Effector memory CD4-positive, alpha-beta T cell (primary cell): ENCODE data around the gene FRRS1.

ENCODE experiments used
- DNase-seq, 3 donors: peaks; one replicate each; pipeline ENCODE4 v3.0.0-alpha.2; 2020
- H3K27ac ChIP-seq: 2 replicates; pipeline ENCODE4 v1.7.0; 2013; ENCODE audit warnings: mild to moderate bottlenecking, low read length, moderate library complexity; ENCODE audit not compliant: insufficient read depth, poor library complexity, severe bottlenecking
- H3K27me3 ChIP-seq: replicated peaks from 2 replicates; pipeline ENCODE4 v1.7.0; 2013; ENCODE audit warnings: mild to moderate bottlenecking, low read length; ENCODE audit not compliant: insufficient read depth, control insufficient read depth, poor library complexity, severe bottlenecking
- H3K36me3 ChIP-seq: 2 replicates; pipeline ENCODE4 v1.7.0; 2013; ENCODE audit warnings: mild to moderate bottlenecking, low read length, moderate library complexity; ENCODE audit not compliant: control insufficient read depth, insufficient read depth
- H3K4me1 ChIP-seq: 2 replicates; pipeline ENCODE4 v1.7.0; 2013; ENCODE audit warnings: low read length, mild to moderate bottlenecking; ENCODE audit not compliant: control insufficient read depth, insufficient read depth, poor library complexity, severe bottlenecking
- H3K4me3 ChIP-seq: 2 replicates; pipeline ENCODE4 v1.7.0; 2013; ENCODE audit warnings: low read length, low read depth, mild to moderate bottlenecking; ENCODE audit not compliant: insufficient read depth, poor library complexity, severe bottlenecking
- H3K9me3 ChIP-seq: 2 replicates; pipeline ENCODE4 v1.7.0; 2013; ENCODE audit warnings: mild to moderate bottlenecking, low read length, moderate library complexity; ENCODE audit not compliant: control insufficient read depth

Gene FRRS1

DNA sequence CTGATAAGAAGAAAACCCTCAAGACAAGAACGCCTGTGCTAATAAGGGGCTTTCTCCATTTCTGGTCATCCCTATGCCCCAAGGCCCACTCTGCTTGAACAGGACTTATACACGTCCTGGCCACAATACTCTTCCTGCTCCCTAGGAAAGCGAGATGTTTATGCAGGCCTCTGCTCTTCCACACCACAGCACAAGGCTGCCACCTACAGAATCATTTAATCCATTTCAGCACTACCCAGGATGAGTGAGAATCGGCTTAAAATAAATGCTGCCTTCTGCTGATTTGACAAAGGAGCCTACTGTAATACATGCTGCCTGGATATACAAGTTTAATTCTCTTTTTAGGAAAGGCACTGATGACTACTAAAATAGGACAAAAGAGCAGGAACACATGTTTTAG lies 29.4 kb downstream of the FRRS1 start:
- Histone ChIP-seq H3K4me1 (no peaks in the 10 kb centered on the region), H3K27ac (no peak overlapping the region), H3K9me3 (no peaks in the 10 kb centered on the region), H3K27me3 (no peaks in the 10 kb centered on the region), H3K4me3 (no peak overlapping the region), H3K36me3 (no peaks in the 10 kb centered on the region)
- no peak for DNase-seq

DNA sequence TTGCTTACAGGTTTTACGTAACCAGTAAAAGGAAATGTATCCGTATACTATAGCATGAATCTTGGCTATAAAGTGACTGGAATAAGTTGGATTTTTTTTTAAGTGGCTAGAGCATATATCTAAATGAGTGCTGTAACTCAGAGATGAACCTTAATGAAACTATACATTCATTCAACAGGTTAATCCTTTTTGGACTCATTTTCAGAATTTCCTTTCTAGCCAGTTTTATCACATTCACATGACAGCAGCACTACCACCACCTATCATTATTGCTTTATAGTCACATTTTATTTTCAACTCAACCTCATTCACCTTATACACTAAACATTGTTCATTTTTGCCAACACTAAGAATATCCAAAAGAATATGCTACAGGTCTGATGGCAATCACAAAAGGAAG lies 30.6 kb downstream of the FRRS1 start:
- DNase-seq = no peak
- H3K4me1 ChIP-seq = no peaks in the 10 kb centered on the region
- H3K9me3 ChIP-seq = no peaks in the 10 kb centered on the region
- no peaks in the 10 kb centered on the region for H3K36me3 ChIP-seq
- H3K27ac ChIP-seq = no peak overlapping the region
- no peaks in the 10 kb centered on the region for H3K27me3 ChIP-seq
- no peak overlapping the region for H3K4me3 ChIP-seq

DNA sequence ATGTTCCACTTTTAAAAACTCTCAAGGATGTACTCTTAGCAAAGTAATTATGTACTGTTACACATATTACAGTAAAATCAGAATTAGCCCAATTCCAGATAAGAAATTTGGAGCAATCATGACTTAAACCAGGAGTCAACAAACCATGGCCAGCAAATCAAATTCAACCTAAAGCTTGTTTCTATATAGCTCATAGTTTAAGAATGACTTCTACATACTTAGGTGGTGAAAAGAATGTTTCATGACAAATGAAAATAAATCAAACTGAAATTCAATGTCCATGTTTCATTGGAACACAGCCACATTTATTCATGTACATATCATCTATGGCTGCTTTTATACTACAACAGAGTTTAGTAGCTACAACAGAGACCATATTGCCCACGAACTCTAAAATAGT lies 35.1 kb downstream of the FRRS1 start:
- Histone ChIP-seq H3K27me3 (no peaks in the 10 kb centered on the region), H3K27ac (no peak overlapping the region), H3K4me3 (no peak overlapping the region), H3K9me3 (no peaks in the 10 kb centered on the region), H3K4me1 (no peaks in the 10 kb centered on the region), H3K36me3 (no peaks in the 10 kb centered on the region)
- DNase-seq = no peak

DNA sequence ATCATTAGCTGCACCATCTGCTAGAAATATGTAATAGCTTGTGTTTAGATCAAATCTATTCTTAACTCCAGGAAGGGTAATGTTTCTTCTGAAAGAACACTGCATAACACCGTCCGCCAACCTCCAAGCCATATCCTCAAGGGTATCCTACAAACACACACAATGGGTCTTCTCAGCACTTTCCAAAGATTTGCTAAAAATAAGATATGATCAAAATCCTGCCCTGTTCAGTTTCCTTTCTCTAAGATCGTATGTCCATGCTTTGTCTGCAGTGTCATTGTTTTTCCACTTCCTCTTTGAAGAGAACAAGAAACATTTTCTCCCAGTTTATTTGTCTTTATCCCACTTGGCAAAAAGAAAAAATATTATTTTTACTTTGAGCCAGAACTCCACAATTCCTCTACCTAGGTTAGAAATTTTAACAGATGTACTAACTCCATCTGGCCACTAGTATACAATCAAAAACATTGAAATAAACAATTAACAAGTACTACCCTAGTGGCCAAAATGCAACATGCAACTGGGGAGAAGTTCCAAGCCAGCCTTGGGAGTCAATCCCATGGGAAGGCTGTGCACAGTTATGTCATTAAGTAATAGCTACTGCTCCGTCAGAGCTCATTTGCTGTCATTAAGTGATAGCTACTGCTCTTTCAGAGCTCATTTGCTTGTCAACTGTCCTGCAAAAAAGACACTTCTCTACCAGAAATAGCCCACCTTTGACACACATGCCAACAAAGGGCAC lies 37.8 kb downstream of the FRRS1 start:
- no peaks in the 10 kb centered on the region for H3K36me3 ChIP-seq
- no peaks in the 10 kb centered on the region for H3K27me3 ChIP-seq
- no peak overlapping the region for H3K4me3 ChIP-seq
- no peaks in the 10 kb centered on the region for H3K9me3 ChIP-seq
- H3K27ac ChIP-seq = no peak overlapping the region
- DNase-seq = no peak
- H3K4me1 ChIP-seq = no peaks in the 10 kb centered on the region

DNA sequence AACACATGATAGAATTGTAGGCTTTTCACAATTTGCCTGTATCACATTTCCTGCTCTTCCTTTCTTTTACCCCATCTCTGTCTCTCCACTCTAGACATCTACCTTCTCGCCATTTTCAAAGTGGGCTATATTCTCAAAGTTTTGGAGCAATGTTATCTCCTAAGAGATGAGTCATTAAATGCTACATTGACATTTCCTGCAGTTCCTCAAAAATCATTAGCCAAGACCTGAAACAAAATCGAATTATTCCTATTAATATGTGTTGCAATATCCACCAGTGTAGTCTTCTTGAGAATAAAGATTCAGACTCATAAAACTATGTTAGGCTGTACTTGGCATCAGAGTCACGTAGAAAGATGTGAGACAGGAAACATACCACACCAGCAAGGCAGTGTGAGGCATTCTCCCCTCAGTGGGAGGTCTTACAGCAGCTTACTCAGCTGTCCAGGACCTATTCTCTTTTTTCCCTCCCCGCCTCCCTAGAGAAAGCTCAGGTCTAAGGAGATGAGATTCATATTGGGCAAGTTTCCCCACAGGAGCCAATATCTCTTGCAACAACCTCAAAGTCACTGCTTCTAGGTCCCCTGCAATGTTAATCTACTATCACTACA lies 38.8 kb downstream of the FRRS1 start:
- H3K27me3 ChIP-seq = no peaks in the 10 kb centered on the region
- H3K27ac ChIP-seq = no peak overlapping the region
- no peak overlapping the region for H3K4me3 ChIP-seq
- H3K4me1 ChIP-seq = no peaks in the 10 kb centered on the region
- H3K9me3 ChIP-seq = no peaks in the 10 kb centered on the region
- no peak for DNase-seq
- H3K36me3 ChIP-seq = no peaks in the 10 kb centered on the region

DNA sequence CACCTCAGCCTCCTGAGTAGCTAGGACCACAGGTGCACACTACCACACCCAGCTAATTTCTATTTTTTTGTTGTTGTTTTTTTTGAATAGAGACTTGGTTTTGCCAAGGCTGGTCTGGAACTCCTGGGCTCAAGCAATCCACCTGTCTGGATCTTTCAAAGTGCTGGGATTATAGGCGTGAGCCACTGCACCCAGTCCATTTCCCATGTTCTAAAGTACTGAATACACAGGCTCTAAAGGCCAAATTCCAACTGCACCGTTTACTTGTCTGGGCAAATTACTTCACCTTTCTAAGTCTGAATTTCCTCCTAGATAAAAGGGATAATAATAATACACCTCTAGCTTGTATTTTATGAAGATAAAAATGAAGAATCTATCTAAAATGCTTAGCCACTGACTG lies 39.6 kb downstream of the FRRS1 start:
- H3K4me3 ChIP-seq = no peak overlapping the region
- no peaks in the 10 kb centered on the region for H3K36me3 ChIP-seq
- DNase-seq = no peak
- H3K9me3 ChIP-seq = no peaks in the 10 kb centered on the region
- no peaks in the 10 kb centered on the region for H3K27me3 ChIP-seq
- no peaks in the 10 kb centered on the region for H3K4me1 ChIP-seq
- no peak overlapping the region for H3K27ac ChIP-seq

DNA sequence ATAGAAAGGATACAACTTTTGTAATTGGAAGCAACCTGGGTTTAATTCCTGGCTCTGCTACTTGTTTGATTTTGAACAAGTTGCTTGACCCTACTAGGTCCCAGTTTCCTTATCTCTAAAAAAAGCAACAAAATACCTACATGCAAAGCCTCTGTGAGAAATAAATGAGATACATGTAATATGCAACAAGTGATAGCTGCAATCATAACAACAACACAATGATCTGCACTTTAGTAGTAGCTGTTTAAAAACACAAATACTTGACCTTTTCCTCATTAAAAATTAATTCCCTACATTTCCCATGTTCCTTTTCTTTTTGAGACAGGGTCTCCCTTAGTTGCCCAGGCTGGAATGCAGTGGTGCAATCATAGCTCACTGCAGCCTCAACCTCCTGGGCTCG lies 40.0 kb downstream of the FRRS1 start:
- no peaks in the 10 kb centered on the region for H3K36me3 ChIP-seq
- DNase-seq = no peak
- no peak overlapping the region for H3K27ac ChIP-seq
- no peaks in the 10 kb centered on the region for H3K4me1 ChIP-seq
- no peaks in the 10 kb centered on the region for H3K27me3 ChIP-seq
- H3K4me3 ChIP-seq = no peak overlapping the region
- no peaks in the 10 kb centered on the region for H3K9me3 ChIP-seq

DNA sequence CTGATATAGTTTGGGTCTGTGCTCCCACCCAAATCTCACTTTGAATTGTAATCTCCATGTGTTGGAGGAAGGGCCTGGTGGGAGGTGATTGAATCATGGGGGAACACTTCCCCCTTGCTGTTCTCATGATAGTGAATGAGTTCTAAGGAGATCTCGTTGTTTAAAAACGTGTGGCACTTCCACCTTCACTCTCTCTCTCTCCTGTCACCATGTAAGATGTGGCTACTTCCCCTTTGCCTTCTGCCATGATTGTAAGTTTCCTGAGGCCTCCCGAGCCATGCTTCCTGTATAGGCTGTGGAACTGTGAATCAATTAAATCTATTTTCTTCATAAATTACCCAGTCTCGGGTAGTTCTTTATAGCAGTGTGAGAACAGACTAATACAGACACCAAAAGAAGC lies 40.4 kb downstream of the FRRS1 start:
- DNase-seq = no peak
- Histone ChIP-seq H3K27ac (no peak overlapping the region), H3K4me3 (no peak overlapping the region), H3K9me3 (no peaks in the 10 kb centered on the region), H3K36me3 (no peaks in the 10 kb centered on the region), H3K27me3 (no peaks in the 10 kb centered on the region), H3K4me1 (no peaks in the 10 kb centered on the region)

DNA sequence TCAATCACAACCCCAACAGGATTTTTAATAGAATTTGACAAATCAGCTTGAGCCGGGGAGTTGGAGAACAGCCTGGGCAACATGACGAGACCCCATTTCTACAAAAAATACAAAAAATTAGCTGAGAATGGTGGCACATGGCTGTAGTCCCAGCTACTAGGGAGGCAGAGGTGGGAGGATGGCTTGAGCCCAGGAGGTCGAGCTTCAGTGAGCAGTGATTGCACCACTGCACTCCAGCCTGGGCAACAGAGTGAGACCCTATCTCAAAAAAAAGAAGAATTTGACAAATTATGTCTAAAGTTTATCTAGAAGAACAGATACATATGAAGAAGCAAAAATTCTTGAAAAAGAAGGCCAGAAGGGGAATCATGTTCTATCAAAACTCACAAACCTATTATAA lies 43.2 kb downstream of the FRRS1 start:
- Histone ChIP-seq H3K27ac (no peak overlapping the region), H3K4me1 (no peaks in the 10 kb centered on the region), H3K4me3 (no peak overlapping the region)

DNA sequence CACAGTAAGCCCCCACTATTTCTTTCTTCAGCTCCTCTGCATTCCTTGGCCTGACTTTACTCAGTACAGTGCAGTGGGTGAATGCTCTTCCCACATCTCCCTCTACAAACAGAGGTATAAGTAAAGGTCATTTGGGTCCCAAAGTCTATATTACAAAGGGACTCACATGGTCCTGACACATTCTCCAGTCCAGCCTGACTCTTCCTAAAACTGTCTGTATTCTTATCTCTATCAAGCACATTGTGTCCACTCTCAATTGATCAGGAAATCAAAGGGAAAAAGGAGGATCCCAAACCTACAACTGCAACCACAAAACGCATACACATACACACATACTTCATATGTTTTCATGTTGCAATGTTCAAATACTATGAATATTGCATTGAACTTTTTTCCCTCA lies 49.4 kb downstream of the FRRS1 start:
- H3K36me3 ChIP-seq = no peaks in the 10 kb centered on the region
- no peak overlapping the region for H3K4me3 ChIP-seq
- no peak for DNase-seq
- H3K27ac ChIP-seq = no peak overlapping the region
- no peaks in the 10 kb centered on the region for H3K4me1 ChIP-seq
- H3K27me3 ChIP-seq = no peaks in the 10 kb centered on the region
- no peaks in the 10 kb centered on the region for H3K9me3 ChIP-seq

More for the DNA sequence above, 43.2 kb downstream of the FRRS1 start:
- Histone ChIP-seq H3K27me3 (no peaks in the 10 kb centered on the region), H3K36me3 (no peaks in the 10 kb centered on the region), H3K9me3 (no peaks in the 10 kb centered on the region)
- DNase-seq = no peak
